ENCODE results near the gene OR13C3. TPM values are rescaled to one million over a fixed set of nuclear protein-coding genes. Genes with fewer than 3 reads are reported as not detected.

Gene OR13C3
- total RNA-seq (2022; extraction: Qiagen RNA extraction; ENCODE audit: low read depth) = not detected in 5 replicates

DNA sequence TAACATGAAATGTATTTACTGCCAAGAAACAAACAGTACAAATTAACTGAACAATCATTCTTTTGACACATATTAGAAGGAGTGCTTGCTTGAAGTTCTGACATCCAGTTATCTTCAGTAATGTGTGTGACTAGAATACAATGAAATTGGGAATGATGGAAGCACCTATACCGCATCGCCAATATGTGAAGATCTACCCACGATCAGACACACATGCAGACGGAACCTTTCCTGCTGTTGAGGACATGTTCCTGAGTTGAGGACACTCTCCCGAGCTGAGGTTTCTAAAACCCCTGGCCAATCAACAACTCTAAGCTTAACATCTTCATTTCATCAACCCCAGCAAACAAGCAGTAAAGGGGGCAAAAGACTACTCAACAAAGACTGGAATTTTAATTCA lies at the start of gene OR13C3:
OR13C3 (minus strand) TSS at position 101 of the 400 bp plus-strand sequence. CDS start 133 bp downstream, outside the sequence.

DNA sequence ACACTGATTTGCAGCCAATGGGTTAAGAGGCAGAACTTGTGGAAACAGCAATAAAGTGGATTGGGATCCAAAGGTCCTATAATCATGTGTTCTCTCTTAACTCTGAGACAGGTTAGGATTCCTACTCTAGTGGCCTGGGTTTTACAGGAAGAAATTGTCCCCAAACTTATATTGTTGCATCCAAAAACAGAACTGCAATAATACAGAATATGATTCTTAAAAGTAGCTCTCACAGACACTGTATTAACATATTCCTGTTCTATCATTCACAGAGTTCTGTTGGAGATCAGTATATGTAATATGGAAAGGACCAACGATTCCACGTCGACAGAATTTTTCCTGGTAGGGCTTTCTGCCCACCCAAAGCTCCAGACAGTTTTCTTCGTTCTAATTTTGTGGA lies 32.2 kb upstream of the OR13C3 start, which contains the start of gene OR13C8:
OR13C8 (plus strand) TSS at position 301 of the 400 bp plus-strand sequence; CDS start at position 301, 0 bp downstream.

DNA sequence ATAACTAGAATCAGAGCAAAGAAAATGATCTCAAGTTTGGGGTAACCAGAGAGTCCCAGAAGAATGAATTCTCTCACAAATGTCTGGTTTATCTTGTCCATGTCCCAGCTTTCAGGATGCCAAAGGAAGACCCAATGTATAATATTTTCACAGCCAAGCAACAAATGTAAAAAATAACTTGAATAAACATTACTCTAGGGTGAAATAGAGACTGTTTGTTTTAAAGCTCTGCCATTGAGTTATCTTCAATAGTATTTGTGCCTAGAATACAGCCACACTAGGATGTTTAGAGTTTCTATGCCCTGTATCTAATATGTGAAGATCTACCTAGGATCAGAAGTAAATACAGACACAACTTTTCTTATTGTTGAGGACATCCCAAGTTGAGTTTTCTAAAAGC lies 9.5 kb downstream of the OR13C3 start, which contains the start of gene OR13C4:
OR13C4 (minus strand) TSS at position 101 of the 400 bp plus-strand sequence; CDS start at position 101, 0 bp downstream.

DNA sequence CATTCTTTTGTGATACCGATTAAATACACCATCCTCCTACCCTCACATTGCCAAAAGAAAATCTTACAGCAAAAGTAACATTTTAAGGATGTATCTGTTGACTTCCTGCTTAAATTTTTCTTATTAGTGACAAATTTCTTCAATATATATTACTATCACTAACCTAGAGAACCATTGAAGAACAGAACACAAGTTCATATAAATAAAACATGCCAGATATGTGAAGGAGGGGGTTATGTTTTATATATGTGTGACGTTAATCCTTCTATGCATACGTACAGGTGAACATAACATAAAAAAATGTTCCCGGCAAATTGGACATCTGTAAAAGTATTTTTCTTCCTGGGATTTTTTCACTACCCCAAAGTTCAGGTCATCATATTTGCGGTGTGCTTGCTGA lies 32.7 kb downstream of the OR13C3 start, which contains the start of gene OR13F1:
OR13F1 (plus strand) TSS at position 301 of the 400 bp plus-strand sequence; CDS start at position 301, 0 bp downstream.

Other genes starting within 250 kb of the OR13C3 start
- not detected in 5 replicates for gene OR13F1, start 32.6 kb downstream of the OR13C3 start, total RNA-seq (2022; extraction: Qiagen RNA extraction; ENCODE audit: low read depth)
- gene OR13C4, start 9.6 kb downstream of the OR13C3 start, total RNA-seq (2022; extraction: Qiagen RNA extraction; ENCODE audit: low read depth) = not detected in 5 replicates
- not detected in 5 replicates for gene OR13C8, start 32.3 kb upstream of the OR13C3 start, total RNA-seq (2022; extraction: Qiagen RNA extraction; ENCODE audit: low read depth)
- not detected in 5 replicates for gene OR13C5, start 62.6 kb upstream of the OR13C3 start, total RNA-seq (2022; extraction: Qiagen RNA extraction; ENCODE audit: low read depth)
- gene OR13C2, start 68.8 kb upstream of the OR13C3 start, total RNA-seq (2022; extraction: Qiagen RNA extraction; ENCODE audit: low read depth) = not detected in 5 replicates
- not detected in 5 replicates for gene OR13C9, start 81.3 kb upstream of the OR13C3 start, total RNA-seq (2022; extraction: Qiagen RNA extraction; ENCODE audit: low read depth)
- gene OR13D1, start 157.7 kb upstream of the OR13C3 start, total RNA-seq (2022; extraction: Qiagen RNA extraction; ENCODE audit: low read depth) = not detected in 5 replicates
- 6.5 to 15.4 TPM (median 13.4 TPM) in 5 replicates for gene NIPSNAP3A, start 210.8 kb upstream of the OR13C3 start, total RNA-seq (2022; extraction: Qiagen RNA extraction; ENCODE audit: low read depth)
- gene NIPSNAP3B, start 227.3 kb upstream of the OR13C3 start, total RNA-seq (2022; extraction: Qiagen RNA extraction; ENCODE audit: low read depth) = 0.24 to 0.74 TPM (median 0.73 TPM) in 5 replicates

All from A549 treated with RU486 at 1 μM for 4 hours (cell line).